ENCODE measurements around the gene GLI3.

- TF ChIP-seq ATF2 (IDR thresholded peaks at IDR 0.05; ENCODE audit: low read length) (no peak; the same call in 1 of the 2 replicates), CREB1 (IDR thresholded peaks at IDR 0.05) (no peak), POLR2AphosphoS5 (IDR thresholded peaks at IDR 0.05; ENCODE audit: low read depth, low read length) (no peak), CHD2 (IDR thresholded peaks at IDR 0.05; ENCODE audit: low read length) (no peak), CHD1 (IDR thresholded peaks at IDR 0.05; ENCODE audit: low read depth, low read length) (no peak), ZNF274 (IDR thresholded peaks at IDR 0.05; ENCODE audit: borderline replicate concordance, extremely low read depth, low read length) (no peak), SIN3A (conservative IDR thresholded peaks at IDR 0.05 in 1 of 2, IDR thresholded peaks at IDR 0.05 in 1 of 2; ENCODE audit: low read depth in 1 of 2, low read length in 2 of 2) (no peak), RNF2 (IDR thresholded peaks at IDR 0.05; ENCODE audit: borderline replicate concordance, low read depth, low read length, missing control alignments, poor library complexity, severe bottlenecking) (no peak), POLR2A (IDR thresholded peaks at IDR 0.05; ENCODE audit: control extremely low read depth in 1 of 2, low read depth in 2 of 2, low read length in 2 of 2) (no peak), RAD21 (IDR thresholded peaks at IDR 0.05 in 1 of 2, conservative IDR thresholded peaks at IDR 0.05 in 1 of 2; ENCODE audit: low read depth in 2 of 2, low read length in 2 of 2) (no peak), MAX (IDR thresholded peaks at IDR 0.05) (no peak), EZH2 (IDR thresholded peaks at IDR 0.05; ENCODE audit: low read depth, low read length, severe bottlenecking) (no peak)
- TF ChIP-seq, protein P1, sequence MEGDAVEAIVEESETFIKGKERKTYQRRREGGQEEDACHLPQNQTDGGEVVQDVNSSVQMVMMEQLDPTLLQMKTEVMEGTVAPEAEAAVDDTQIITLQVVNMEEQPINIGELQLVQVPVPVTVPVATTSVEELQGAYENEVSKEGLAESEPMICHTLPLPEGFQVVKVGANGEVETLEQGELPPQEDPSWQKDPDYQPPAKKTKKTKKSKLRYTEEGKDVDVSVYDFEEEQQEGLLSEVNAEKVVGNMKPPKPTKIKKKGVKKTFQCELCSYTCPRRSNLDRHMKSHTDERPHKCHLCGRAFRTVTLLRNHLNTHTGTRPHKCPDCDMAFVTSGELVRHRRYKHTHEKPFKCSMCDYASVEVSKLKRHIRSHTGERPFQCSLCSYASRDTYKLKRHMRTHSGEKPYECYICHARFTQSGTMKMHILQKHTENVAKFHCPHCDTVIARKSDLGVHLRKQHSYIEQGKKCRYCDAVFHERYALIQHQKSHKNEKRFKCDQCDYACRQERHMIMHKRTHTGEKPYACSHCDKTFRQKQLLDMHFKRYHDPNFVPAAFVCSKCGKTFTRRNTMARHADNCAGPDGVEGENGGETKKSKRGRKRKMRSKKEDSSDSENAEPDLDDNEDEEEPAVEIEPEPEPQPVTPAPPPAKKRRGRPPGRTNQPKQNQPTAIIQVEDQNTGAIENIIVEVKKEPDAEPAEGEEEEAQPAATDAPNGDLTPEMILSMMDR (IDR thresholded peaks at IDR 0.05; ENCODE audit: control extremely low read depth in 1 of 3, insufficient read depth in 1 of 3, low read depth in 1 of 3, low read length in 3 of 3), result no peak
- TF ChIP-seq, protein P2, sequence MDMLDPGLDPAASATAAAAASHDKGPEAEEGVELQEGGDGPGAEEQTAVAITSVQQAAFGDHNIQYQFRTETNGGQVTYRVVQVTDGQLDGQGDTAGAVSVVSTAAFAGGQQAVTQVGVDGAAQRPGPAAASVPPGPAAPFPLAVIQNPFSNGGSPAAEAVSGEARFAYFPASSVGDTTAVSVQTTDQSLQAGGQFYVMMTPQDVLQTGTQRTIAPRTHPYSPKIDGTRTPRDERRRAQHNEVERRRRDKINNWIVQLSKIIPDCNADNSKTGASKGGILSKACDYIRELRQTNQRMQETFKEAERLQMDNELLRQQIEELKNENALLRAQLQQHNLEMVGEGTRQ (IDR thresholded peaks at IDR 0.05; ENCODE audit: low read length), result no peak
These were observed 259.3 kb downstream of the GLI3 start for GRCh38 chr7:41977661-41978060.
